M059J (cell line): ENCODE results near the gene MTURN. TPM values are rescaled to one million over a fixed set of nuclear protein-coding genes. Genes with fewer than 3 reads are reported as not detected.
A peak's percentile ranks its signal among the peaks of the same experiment; 100 is the strongest.
"Not testable (repeated sequence)": the region's sequence is repeated elsewhere in the genome, so short reads cannot be mapped to it uniquely, and the experiment has no call there.

Experiments
- DNase-seq: peaks from one replicate; pipeline ENCODE4 v3.0.0-alpha.2; 2012; ENCODE audit warnings: low read depth
- total RNA-seq: library from RNA; depleted of rRNA; stranded (reverse); fragments of >200 nt; shearing (Covaris generic); gene quantifications from 2 replicates; pipeline ENCODE4 v1.2.3, GENCODE V29; 2014; rRNA removed

Gene MTURN
- 0.42 and 3.8 TPM in 2 replicates for total RNA-seq

DNA sequence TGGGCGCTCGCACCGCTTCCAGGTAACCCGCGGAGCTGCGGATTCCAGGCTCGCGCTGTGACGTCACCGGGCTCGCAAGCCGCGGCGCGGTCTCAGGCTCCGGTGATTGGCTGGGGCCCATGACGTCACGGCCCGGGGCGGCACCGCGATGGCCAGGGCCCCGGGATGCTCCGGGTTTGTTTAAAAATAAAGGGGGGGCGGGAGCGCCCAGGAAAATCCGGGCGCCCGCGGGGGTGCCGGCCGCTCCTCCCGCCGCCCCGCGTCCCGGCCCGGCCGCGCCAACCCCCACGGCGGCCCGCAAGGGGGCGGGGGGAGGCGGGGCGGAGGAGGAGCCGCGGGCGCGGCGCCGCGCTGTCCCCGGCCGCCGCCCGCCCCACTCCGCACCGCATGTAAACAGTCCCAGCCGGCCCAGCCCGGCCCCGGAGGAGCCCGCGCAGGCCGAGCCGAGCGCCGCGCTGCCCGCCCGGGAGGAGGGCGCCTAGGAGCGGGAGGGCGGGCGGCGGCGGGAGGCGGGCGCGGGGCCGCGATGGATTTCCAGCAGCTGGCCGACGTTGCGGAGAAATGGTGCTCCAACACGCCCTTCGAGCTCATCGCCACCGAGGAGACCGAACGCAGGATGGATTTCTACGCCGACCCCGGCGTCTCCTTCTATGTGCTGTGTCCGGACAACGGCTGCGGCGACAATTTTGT, at the start of gene MTURN:
MTURN (plus strand) TSS at position 376 of the 690 bp plus-strand sequence; CDS start at position 527, 151 bp downstream.
- peak; percentile 81 for DNase-seq

DNA sequence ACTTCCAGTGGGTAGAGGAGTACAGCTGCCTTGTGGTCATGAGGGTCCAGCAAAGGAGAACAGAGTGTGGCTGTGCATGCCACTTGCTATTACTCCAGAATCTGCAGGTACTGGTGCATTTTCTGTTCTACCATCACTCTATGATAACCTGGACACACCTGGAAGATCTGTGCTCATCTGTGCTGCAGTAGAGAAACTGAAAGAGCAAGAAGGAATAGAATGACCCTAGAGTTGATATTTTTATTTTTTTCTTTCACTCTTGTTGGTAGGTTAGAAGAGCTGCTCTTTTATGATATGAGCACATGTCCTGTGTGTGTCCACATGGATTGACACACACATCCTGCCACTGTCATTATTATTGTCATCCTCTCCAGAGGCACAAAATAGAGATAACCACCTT, 48.3 kb upstream of the MTURN start:
- DNase-seq, result no peak

DNA sequence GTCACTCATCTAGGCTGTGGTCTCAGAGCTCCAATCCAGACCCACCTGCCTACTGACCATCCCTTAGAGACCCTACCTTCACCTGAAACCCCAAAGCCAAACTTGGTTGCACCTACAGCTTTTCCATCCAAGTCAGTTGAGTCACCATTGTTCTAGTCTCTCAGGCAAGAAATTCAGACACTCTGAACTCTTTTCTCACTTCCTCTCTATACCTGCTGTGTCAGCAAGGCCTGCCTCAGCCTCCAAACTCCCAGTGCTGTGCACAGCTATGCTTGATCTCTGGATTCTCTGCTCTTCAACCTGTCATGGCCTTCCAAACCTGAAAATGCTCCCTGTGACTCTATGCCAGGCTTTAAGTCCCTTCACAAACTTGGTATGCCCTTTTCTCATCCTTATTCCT, 47.4 kb upstream of the MTURN start:
- no peak for DNase-seq

DNA sequence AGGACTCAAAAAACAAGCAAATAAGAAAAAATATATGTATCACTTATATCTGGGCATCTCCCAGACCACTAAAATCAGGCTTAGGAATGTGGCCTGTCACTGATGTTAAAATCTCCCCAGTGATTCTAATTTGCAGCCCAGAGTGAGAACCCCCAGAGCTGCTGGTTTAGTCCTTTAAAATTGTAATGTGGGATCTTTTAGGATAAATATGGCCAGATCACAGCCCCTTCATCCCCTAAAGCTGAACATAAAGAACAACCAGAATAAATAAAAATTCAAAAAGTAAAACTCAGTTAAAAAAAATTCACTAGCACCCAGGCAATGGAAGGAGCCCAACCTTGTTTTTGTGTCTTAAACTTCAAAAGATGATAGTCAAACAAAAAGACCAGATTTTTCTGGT, 46.4 kb upstream of the MTURN start:
- no peak for DNase-seq

DNA sequence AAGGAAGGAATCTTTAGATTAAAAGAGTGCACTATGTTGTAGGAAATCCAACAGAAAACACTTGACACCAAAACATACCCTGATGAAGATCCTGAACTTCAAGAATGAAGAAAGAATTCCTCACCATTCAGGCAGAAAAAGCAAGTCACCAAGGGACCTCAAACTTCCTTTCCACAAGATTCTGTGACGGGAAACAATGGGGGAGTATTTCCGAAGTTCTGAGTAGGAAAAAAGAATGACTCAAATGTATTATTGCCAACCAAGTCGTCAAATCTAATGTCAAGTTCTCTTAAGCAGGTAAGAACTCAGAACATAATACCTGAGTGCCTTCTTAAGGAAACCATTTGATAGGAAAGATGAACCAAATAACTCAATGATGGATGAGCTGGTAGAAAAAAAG, 44.7 kb upstream of the MTURN start:
- DNase-seq, result peak; percentile 8

DNA sequence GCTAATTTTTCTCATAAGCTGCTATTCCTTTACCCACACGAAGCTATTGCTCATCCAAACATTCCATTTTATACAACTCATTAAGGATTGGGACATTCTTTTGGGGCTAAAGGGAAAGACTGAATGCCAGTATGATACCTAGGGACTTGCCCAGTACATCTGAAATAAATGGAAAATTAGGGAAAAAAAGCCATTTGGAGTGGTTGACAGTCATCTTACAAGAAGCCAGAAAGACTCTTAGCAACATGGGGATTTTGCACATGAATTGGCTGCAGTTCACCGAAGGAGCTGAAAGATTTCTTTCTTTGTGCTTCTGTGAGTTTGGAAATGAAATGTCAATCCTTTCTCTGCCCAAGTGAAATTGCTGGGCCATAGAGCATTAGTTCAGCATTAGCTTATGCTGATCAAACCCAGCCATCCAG, 43.3 kb upstream of the MTURN start:
- DNase-seq, result peak; percentile 87

DNA sequence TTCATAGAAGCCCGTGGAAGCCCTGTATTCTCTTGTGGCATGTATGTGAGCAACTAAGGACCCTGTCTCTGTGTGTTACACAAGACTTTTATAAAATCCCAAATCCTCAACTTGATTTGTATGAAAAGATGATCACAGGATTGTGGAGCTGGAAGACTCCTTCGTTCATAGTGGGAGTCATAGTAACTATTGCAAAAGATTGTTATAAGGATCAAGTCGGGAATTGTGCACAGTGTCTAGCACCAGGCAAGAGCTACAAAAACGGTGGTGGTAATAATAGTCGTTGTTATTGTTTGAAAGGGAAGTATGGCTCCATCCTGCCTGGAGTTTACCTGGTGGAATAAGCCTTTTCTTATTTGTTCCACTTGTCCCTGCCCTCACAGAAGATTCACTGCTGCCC, 42.8 kb upstream of the MTURN start:
- DNase-seq, result no peak

DNA sequence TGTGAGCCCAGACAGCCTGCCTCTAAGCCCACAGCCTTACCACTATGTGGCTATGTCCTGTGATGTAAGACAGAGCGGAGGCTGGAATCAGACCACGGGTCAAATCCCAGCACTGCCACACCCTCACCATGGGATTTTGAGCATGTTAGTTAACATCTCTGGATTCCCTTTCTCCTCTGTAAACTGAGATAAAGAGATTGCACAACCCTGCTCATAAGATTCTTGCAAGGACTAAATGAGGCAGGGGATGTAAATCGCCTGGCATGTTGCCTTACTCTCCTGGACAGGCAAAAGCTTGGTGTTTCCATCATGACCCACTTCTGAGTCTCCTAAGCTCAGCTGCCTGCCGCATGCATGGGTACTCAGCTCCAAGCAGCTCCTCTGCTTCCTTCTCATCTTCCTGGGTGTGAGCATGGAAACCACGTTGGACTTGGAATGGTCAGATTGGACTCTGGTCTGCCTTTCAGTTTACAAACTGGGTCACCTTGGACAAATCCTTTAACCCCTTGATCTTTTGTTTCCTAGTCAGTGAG, 41.3 kb upstream of the MTURN start:
- DNase-seq, result no peak

DNA sequence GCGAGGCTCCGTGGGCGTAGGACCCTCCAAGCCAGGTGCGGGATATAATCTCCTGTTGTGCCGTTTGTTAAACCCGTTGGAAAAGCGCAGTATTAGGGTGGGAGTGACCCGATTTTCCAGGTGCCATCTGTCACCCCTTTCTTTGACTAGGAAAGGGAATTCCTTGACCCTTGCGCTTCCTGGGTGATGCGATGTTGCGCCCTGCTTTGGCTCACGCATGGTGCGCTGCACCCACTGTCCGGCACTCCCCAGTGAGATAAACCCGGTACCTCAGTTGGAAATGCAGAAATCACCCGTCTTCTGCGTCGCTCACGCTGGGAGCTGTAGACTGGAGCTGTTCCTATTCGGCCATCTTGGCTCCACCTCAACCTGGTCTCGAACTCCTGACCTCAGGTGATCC, 36.2 kb upstream of the MTURN start:
- DNase-seq, result not testable (repeated sequence)

DNA sequence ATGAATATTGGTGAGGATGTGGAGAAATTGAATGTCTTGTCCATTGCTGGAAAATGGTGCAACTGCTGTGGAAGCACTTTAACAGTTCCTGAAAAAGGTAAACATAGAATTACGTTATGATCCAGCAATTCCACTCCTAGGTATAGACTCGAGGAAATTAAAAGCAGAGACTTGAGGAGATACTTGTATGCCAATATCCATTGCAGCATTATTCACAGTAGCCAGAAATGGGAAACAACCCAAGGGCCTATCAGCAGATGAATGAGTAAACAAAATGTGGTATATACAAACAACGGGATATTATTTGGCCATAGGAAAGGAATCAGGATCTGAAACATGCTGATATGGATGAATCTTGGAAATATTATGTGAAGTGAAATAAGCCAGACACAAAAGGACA, 32.5 kb upstream of the MTURN start:
- no peak for DNase-seq

DNA sequence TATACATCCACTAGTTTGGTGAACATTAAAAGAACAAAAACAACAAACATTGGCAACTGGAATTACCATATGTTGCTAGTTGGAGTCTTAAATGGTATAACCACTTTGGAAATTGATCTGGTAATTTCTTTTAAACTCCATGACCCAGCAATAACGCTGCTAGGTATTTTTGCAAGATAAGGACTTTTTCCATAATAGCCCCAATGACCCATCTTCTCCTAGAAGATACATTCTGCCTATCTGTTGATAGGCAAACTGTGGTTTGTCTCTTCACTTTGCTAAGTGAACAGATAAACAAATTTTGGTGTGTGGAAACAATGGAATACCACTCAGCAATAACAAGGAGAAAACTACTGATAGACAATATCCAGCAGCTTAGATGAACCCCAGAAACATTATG, 30.6 kb upstream of the MTURN start:
- no peak for DNase-seq

DNA sequence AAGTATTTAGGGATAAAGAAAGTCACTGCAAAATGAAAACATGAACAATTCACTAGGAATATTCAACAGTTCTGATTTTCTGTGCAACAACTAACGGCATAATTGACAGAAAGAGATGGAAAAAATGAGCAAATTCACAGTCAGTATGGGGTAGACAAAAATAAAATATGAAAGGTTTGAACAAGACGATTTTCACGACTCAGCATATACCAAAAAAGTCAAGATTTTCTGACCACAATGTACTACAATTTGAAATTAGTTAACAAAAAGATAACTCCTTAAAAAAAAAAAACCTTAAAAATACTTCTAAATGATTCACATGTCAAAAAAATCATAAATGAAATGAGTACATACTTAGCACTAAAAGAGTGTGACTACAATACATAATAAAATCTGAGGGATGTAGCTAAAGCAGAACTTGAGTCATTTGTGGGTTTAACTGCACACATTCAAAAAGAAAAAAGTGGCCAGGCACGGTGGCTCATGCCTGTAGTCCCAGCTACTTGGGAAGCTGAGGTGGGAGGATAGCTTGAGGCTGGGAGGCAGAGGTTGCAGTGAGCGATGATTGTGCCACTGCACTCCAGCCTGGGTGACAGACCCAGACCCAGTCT, 22.6 kb upstream of the MTURN start:
- DNase-seq, result no peak

DNA sequence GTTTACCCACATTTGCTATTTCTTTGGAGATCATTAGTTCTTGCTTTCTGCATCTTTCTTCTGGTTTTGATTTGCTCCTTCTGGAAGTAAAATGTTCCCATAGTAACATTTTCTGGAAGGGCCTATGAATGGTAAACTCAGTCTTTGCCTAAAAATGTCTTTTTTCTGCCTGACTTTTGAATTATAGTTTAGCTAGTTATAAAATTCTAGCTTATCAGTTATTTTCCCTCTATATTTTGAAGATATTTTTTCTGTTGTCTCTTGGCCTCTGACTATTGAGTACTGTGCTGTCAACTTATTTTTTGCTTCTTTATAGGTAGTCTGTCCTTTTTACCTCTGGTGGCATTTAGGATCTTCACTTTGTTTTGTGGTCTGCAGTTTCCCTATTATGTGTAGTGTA, 21.6 kb upstream of the MTURN start:
- DNase-seq, result no peak

DNA sequence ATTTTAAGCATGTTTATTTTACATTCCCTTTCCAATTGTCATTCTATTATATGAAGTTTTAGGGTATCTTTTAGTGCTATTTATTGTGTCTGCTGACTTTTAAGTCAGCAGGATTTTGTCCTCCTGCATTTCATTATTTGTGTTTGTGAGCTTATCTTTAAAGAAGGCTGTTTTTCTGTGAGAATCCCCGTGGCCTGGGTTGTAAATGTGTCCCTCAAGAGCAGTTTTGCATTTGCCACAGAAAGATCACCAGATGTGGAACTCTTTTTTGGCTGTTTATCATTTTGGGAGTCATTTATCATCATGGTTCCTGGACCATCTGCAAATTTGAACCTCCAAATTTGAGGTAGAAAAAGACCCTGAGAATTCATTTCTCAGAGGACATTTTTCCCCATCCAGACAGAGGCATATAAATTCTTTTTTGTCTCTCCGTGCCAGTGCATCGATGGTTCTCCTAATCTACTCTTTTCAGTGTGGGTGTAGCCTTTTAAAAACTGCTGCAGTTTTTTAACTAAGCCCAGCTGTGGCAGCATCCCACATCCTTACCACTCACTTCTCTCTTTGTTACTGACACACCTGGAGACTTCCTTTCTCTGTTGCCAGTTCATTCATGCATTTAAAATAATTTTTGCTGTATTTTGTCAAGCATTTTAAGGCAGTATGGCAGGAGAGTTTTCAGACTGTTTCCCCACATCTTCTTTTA, 20.1 kb upstream of the MTURN start:
- no peak for DNase-seq

DNA sequence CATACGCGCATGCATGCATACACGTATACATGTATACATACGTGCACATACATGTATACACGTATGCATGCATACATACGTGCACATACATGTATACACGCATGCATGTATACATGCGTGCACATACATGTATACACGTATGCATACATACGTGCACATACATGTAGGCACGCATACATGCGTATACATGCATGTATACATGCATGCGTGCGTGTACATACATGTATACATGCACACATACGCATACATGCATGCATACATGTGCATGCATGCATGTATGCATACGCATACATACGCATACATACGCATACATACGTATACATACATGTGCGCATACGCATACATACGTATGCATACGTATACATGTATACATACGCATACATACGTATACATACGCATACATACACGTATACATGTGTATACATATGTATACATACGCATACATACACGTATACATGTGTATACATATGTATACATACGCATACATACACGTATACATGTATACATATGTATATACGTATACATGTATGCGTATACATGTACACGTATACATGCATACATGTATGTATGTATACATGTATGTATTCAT, 19.0 kb upstream of the MTURN start:
- DNase-seq, result no peak

DNA sequence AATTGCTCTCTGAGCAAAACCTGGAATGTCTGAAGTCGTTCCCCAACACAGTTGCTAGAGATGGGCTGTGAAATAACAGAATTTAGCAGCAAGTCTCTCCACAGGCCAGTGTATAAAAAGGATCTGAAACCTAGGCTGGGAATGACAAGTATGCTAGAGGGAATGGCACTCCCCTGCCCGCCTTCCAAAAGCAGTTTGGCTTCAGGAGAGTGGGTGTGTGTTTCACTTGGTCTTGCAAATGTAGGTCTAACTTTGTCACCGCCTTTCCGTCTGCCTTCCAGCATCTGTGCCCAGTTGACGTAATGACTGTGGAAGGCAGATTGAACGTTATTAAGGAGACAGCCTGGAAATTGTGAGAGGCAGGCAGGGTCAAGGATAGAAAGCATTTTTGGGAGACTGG, 18.0 kb upstream of the MTURN start:
- no peak for DNase-seq

DNA sequence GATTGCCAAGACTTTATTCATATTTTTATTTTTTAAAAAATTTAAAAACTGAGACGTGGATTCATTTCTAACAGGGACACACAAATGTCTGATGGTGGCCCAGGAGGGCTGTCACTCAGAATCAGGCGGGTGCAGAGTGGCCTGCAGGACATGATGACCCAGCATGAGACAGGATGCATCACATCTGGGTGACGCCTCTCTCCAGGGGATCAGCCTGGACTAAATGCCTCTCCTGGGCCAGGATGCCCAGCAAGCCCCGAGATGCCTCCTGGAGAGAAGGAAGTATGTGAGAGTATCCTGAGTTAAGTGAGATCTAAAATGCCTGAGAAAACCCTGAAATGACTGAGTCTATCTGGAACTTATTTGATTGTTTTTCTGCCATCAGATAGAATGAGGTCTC, 16.9 kb upstream of the MTURN start:
- DNase-seq, result no peak

DNA sequence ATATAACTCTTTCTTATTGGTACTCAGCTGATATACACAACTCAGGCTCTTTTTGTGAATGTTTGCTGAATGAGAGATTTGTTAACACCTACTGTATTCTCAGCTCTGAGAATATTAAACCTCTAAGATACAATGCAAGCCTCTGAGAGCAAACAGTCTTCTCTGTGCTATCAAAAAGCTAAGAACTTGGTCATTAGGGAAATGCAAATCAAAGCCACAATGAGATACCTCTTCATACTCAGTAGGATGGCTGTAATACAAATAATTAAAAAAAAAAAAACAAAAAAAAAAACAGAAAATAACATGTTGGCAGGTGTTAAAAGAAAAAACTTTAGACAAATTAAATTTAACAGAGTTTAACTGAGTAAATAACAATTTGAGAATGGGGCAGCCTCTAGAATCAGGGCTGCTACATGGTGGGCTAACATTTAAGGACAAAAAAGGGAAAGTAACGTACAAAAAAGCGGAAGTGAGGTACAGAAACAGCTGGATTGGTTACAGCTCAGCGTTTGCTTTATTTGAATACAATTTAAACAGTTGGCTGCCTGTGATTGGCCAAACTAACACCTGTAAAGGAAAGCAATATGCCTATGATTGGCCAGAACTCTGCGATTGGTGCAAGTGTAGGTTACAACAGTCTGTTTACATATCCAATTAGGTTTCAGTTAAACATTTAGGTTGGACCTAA, 14.8 kb upstream of the MTURN start:
- DNase-seq, result no peak

DNA sequence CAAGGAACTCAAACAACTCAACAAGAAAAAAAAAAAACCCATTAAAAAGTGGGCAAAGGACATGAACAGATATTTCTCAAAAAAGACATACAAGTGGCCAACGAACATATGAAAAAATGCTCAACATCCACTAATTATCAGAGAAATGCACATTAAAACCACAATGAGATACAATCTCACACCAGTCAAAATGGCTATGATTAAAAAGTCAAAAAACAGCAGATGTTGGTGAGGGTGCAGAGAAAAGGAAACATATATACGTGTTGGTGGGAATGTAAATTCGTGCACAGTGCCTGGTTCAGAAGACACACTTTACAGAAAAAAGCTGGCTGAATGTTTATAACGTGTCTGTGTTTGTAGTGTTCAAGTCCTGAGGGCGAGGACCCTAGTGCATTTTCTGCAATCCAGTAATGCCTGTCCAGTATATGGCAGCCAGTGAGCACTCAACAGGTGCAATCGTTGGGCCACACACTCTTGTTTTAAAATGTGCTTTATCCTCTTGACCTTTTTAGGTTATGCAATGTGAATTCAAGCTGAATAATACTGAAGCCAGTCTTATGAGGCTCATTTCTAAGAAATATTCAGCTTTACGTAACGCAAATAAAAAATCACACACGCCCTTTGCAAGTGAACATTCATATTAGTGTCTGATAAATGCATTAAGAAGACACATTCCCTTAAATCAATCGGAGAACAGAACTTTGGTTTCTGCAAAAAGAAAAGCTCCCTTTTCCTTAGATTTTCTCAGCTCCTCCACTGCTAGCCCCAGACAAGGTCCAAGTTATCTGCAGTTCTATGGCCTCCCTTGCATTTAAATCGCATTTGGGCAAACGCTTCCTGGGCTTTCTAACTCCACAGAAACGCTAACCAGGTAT, 813 bp upstream of the MTURN start:
- DNase-seq, result no peak

DNA sequence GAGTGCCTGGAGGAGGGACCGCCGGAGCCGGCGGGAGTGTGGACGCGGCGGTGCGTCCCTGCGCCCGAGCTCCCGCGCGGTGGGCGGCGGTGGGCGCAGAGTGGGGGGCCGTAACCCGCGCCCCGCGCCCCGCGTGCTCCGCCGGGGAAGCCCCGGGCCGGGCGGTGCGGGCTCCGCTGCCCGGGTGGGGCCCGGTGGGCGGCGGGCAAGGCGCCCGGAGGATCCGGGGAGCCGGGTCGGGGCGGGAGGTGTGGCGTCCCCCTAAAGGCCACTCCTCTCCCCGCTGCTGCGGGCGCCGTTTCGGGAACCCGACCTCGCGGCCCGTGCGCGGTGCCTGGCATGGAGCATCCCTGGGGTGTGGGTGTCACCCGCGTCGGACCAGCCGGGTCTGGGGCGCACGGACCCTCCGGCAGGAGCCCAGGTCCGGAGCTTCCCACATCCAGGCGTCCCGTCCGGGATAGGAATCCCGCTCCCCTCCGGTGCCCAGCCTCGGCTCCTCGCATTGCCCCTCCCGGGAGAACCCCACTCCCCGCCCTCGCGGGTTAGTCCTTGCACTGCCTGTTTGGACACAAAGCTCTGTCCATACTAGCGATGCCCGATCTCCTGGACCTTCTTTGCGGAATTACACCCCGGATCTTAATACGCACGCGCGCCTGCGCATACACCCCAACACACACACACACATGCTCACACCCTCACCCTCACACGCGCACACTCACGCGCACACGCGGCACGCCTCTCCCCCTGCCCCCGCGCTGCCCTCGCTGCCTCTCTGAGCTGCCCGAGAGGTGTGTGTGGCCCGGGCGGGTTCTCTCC, 723 bp downstream of the MTURN start:
- DNase-seq, result peak; percentile 68
